Stimulated activated CD8-positive, alpha-beta memory T cell treated with anti-CD3 and anti-CD28 coated beads, Interleukin-15, amount 100 ng/mL, for 24 hours (primary cell): ENCODE data around the gene ZBTB16.

Source experiments
- DNase-seq: peaks from one replicate; pipeline ENCODE4 v3.0.0-alpha.2; 2020; ENCODE audit warnings: low read depth

Gene ZBTB16

GRCh38 chr11:114084414-114084813, 24.9 kb downstream of the ZBTB16 start:
- DNase-seq, result no peak

- no peak for DNase-seq
Measured at GRCh38 chr11:114085965-114086793, 26.7 kb downstream of the ZBTB16 start.

GRCh38 chr11:114087025-114087424, 27.5 kb downstream of the ZBTB16 start:
- no peak for DNase-seq

- DNase-seq, result no peak
Measured at GRCh38 chr11:114088216-114088615, 28.7 kb downstream of the ZBTB16 start.

GRCh38 chr11:114088836-114089235, 29.3 kb downstream of the ZBTB16 start:
- DNase-seq, result no peak

- DNase-seq, result no peak
Measured at GRCh38 chr11:114089748-114090147, 30.2 kb downstream of the ZBTB16 start.

- no peak for DNase-seq
Measured at GRCh38 chr11:114090225-114090910, 30.9 kb downstream of the ZBTB16 start.

- no peak for DNase-seq
Measured at GRCh38 chr11:114090976-114091375, 31.5 kb downstream of the ZBTB16 start.

GRCh38 chr11:114091516-114092397, 32.2 kb downstream of the ZBTB16 start:
- DNase-seq, result no peak

- no peak for DNase-seq
Measured at GRCh38 chr11:114092478-114092877, 33.0 kb downstream of the ZBTB16 start.

- DNase-seq, result no peak
Measured at GRCh38 chr11:114092953-114093352, 33.4 kb downstream of the ZBTB16 start.

GRCh38 chr11:114094516-114094915, 35.0 kb downstream of the ZBTB16 start:
- no peak for DNase-seq

- no peak for DNase-seq
Measured at GRCh38 chr11:114095899-114096298, 36.4 kb downstream of the ZBTB16 start.

GRCh38 chr11:114097832-114098231, 38.3 kb downstream of the ZBTB16 start:
- no peak for DNase-seq

GRCh38 chr11:114098927-114099326, 39.4 kb downstream of the ZBTB16 start:
- DNase-seq, result no peak

GRCh38 chr11:114099392-114100178, 40.1 kb downstream of the ZBTB16 start:
- DNase-seq, result no peak

- no peak for DNase-seq
Measured at GRCh38 chr11:114102993-114103896, 43.7 kb downstream of the ZBTB16 start.

- no peak for DNase-seq
Measured at GRCh38 chr11:114105611-114106010, 46.1 kb downstream of the ZBTB16 start.

GRCh38 chr11:114106047-114106446, 46.5 kb downstream of the ZBTB16 start:
- no peak for DNase-seq

- DNase-seq, result no peak
Measured at GRCh38 chr11:114106986-114107385, 47.5 kb downstream of the ZBTB16 start.
